ENCODE data around the gene AP4E1.
"Not testable (repeated sequence)": the region's sequence is repeated elsewhere in the genome, so short reads cannot be mapped to it uniquely, and the experiment has no call there.

AP4E1 gene

DNA sequence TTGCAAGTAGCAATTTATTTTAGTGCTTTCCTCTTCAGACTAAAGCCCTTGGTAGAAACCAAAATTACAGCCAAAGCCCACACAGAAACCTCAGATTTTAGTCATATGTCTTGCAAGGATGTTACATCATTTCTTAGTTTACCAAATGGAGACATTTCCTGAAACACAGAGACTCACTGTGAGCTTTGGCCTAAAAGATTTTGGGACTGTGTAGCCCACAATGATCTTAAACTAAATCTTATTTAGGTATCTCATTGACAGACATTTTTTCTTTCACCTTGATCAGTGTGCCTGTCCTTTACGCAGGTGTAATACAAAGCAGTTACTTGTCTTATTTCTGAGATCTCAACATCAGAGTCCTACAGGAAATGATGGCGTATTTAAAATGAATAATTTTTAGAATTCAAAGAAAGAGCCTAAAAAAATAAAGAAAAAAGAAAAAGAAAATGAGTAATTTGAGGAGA is 27.8 kb upstream of the AP4E1 start:
- no peak for TF ChIP-seq ZNF274 (IDR thresholded peaks at IDR 0.05; ENCODE audit: low read depth, low read length)
- no peak overlapping the region for H3K4me3 ChIP-seq (ENCODE audit: low read length)

GRCh38 chr15:50881121-50882048 is 27.1 kb upstream of the AP4E1 start:
- no peak overlapping the region for H3K4me3 ChIP-seq (ENCODE audit: low read length)

GRCh38 chr15:50883903-50884302 is 24.6 kb upstream of the AP4E1 start:
- no peak for TF ChIP-seq ZNF274 (IDR thresholded peaks at IDR 0.05; ENCODE audit: low read depth, low read length)
- no peak overlapping the region for H3K4me3 ChIP-seq (ENCODE audit: low read length)

More at GRCh38 chr15:50881121-50882048, 27.1 kb upstream of the AP4E1 start:
- TF ChIP-seq ZNF274 (IDR thresholded peaks at IDR 0.05; ENCODE audit: low read depth, low read length): no peak

DNA sequence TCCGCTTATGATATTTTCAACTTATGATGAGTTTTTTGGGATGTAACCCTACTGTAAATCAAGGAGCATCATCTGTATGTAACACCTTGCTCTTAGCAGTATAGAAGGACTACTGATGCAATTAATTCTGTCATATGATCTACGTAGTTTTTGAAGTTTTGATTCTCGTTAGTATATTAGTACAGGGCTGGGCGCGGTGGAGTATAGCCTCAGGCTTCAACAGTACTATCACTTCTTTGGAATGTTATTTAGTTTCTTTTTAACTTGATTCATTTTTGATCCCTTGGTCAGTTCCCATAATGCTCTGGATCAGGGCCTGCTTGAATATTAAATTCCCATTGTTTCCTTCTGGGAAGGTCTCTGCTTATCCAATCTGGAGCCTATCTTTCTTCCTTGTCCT is 23.9 kb upstream of the AP4E1 start:
- H3K4me3 ChIP-seq (ENCODE audit: low read length): no peak overlapping the region
- no peak for TF ChIP-seq ZNF274 (IDR thresholded peaks at IDR 0.05; ENCODE audit: low read depth, low read length)

DNA sequence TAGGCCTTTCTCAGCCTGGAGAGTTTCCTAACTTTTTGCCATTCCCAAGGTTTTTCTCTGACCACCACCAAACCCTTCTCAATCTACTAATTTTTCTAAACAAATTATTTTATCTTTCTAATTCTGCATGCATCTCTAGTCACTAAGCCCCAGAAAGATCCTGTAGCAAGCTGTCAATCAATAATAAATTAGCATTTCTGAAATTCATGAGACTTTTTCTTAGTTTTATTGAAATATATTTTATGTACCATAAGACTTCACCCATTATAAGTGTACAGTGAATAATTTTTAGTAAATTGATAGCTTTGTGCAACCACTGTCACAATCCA is 22.4 kb upstream of the AP4E1 start:
- H3K4me3 ChIP-seq (ENCODE audit: low read length): no peak overlapping the region
- TF ChIP-seq ZNF274 (IDR thresholded peaks at IDR 0.05; ENCODE audit: low read depth, low read length): no peak

DNA sequence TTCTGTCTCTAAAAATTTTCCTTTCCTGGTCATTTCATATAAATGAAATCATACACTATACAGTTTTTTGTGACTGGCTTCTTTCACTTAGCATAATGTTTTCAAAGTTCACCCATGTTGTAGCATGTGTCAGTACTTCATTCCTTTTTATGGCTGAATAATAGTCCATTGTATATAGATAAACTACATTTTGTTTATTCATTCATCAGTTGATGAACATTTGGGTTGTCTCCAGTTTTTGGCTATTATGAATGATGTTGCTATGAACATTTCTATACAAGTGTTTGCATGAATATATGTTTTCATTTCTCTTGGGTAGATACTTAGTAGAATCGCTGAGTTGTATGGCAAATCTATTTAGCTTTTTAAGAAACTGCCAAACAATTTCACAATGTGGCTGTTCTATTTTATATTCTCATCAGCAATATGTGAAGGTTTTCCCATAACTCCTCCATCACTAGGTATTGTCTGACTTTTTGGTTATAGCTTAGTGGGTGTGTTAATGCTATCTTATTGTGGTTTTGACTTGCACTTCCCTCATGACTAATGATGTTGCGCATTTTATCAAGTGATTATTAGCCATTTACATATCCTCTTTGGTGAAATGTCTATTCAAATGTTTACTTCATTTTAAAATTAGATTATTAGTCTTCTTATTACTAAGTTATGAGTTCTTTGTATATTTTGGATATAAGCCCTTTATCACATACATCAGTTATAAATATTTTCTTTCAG is 21.7 kb upstream of the AP4E1 start:
- no peak for TF ChIP-seq ZNF274 (IDR thresholded peaks at IDR 0.05; ENCODE audit: low read depth, low read length)
- no peak overlapping the region for H3K4me3 ChIP-seq (ENCODE audit: low read length)

GRCh38 chr15:50888054-50888453 is 20.4 kb upstream of the AP4E1 start:
- H3K4me3 ChIP-seq (ENCODE audit: low read length): no peak overlapping the region
- TF ChIP-seq ZNF274 (IDR thresholded peaks at IDR 0.05; ENCODE audit: low read depth, low read length): no peak

DNA sequence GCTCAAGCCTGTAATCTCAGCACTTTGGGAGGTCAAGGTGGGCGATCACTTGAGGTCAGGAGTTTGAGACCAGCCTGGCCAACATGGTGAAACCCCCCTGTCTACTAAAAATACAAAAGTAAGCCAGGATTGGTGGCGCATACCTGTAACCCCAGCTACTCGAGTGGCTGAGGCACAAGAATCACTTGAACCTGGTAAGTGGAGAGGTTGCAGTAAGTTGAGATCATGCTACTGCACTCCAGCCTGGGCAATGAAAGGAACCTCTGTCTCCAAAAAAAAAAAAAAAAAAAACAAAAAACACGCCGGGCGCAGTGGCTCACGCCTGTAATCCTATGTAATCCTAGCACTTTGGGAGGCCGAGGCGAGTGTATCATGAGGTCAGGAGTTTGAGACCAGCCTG is 18.9 kb upstream of the AP4E1 start:
- no peak overlapping the region for H3K4me3 ChIP-seq (ENCODE audit: low read length)
- TF ChIP-seq ZNF274 (IDR thresholded peaks at IDR 0.05; ENCODE audit: low read depth, low read length): no peak

- no peak overlapping the region for H3K4me3 ChIP-seq (ENCODE audit: low read length)
- TF ChIP-seq ZNF274 (IDR thresholded peaks at IDR 0.05; ENCODE audit: low read depth, low read length): no peak
Measured at GRCh38 chr15:50890751-50891150, 17.7 kb upstream of the AP4E1 start.

GRCh38 chr15:50891159-50891558 is 17.3 kb upstream of the AP4E1 start:
- TF ChIP-seq ZNF274 (IDR thresholded peaks at IDR 0.05; ENCODE audit: low read depth, low read length): no peak
- H3K4me3 ChIP-seq (ENCODE audit: low read length): no peak overlapping the region

DNA sequence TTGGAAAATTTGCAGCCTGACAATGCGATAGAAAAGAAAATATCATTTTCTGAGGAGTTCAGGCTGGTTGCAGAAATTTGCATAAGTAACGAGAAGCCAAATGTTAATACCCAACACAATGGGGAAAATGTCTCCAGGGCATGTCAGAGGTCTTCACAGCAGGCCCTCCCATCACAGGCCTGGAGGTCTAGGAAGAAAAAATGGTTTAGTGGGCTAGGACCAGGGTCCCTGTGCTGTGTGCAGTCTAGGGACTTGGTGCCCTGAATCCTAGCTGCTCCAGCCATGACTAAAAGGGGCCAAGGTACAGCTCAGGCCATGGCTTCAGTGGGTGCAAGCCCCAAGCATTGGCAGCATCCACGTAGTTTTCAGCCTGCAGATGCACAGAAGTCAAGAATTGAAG is 14.5 kb upstream of the AP4E1 start:
- no peak overlapping the region for H3K4me3 ChIP-seq (ENCODE audit: low read length)
- no peak for TF ChIP-seq ZNF274 (IDR thresholded peaks at IDR 0.05; ENCODE audit: low read depth, low read length)

DNA sequence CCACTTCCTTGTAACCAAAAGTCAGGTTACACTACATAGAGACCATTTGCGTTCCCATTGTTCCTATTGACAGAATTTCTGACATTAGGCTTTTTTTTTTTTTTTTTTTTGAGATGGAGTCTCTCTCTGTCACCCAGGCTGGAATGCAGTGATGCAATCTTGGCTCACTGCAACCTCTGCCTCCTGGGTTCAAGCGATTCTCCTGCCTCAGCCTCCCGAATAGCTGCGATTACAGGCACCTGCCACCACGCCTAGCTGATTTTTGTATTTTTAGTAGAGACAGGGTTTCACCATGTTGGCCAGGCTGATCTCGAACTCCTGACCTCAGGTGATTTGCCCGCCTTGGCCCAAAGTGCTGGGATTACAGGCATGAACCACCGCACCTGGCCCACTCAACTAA is 7.1 kb upstream of the AP4E1 start:
- H3K4me3 ChIP-seq (ENCODE audit: low read length): not testable (repeated sequence)

DNA sequence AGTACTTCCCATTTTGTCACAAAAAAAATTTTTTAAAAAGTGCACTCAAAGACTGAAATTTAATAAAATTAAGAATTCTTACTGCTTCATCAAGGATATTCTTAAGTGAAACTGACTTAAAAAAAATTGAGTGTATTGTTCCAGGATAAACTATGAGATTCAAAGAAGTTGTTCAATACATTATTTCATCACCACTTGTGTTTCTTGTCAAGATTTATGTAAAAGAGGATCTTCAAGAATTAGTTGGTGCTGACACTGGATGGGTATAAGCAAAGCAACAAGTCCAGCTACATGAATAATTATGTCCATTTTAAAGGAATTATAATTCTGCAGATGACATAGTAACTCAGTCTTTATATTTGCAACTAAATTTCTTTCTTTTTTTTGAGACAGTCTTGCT is 4.3 kb upstream of the AP4E1 start:
- TF ChIP-seq ZNF274 (IDR thresholded peaks at IDR 0.05; ENCODE audit: low read depth, low read length): no peak

GRCh38 chr15:50905055-50905454 is 3.4 kb upstream of the AP4E1 start:
- no peak overlapping the region for H3K4me3 ChIP-seq (ENCODE audit: low read length)
- TF ChIP-seq ZNF274 (IDR thresholded peaks at IDR 0.05; ENCODE audit: low read depth, low read length): no peak

More for the DNA sequence above, 4.3 kb upstream of the AP4E1 start:
- H3K4me3 ChIP-seq (ENCODE audit: low read length): no peak overlapping the region

DNA sequence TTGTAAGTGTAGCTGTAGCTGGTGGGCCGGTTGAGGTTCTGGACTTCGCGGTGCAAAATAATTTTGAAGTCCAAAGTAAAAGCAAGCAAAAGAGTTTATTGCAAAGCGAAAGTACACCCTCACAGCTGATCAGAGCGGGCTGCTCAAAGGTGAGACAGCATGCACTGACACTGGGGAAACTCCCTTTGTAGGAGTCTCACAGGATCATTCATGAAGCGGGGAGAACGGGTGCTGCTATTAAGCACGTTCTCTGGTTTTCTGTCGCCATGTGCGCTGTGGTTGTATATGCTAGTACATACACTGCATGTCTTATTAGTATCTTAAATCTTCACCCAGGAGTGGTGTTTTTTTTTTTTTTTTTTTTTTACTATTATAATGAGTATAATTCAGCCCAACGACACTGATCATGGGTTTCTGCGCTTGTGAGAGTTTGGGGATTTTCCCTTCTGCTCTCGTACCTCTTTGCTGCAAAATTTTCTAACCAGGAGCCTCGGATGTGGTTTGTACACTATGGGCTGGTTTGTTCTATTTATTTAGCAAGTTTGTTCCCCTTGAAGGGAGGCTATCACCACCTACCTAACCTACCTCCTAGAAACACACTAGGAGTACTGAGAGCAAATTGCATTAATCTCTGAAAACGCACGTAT is 1.4 kb upstream of the AP4E1 start:
- peak overlapping the region; percentile 94 for H3K4me3 ChIP-seq (ENCODE audit: low read length)
- no peak for TF ChIP-seq ZNF274 (IDR thresholded peaks at IDR 0.05; ENCODE audit: low read depth, low read length)

Measured in GM08714 (cell line).